ENCODE measurements around the gene RANGAP1.

DNA sequence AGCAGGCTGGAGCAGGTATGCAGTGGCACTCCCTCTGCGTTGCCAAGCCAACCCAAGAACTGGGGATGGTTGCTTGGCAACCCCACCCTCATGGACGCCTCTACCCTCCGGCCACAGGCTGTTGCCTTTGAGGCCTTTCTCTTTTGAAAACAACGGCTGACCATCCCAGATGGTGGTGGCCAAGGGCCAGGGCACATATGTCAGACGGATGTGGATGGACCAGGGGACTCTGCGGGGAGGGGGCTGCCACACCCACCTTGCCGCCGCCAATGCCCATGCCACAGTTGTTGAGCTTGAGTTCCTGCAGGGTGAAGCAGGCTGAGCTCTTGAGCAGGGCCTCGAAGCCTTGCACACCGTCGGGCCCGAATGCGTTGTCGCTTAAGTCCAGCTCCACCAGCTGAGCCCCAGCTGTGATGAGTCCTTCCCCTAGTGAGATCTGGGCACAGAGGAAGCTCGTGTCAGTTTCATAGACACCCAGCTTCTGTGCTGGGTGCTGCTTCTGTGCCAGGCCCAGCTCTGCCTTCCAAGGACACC, 21.5 kb downstream of the RANGAP1 start:
- TF ChIP-seq POLR2A (IDR thresholded peaks at IDR 0.05) (no peak), EP300 (IDR thresholded peaks at IDR 0.05; ENCODE audit: low read depth) (no peak), POLR2AphosphoS5 (IDR thresholded peaks at IDR 0.05) (no peak)
- TF ChIP-seq, protein P1, sequence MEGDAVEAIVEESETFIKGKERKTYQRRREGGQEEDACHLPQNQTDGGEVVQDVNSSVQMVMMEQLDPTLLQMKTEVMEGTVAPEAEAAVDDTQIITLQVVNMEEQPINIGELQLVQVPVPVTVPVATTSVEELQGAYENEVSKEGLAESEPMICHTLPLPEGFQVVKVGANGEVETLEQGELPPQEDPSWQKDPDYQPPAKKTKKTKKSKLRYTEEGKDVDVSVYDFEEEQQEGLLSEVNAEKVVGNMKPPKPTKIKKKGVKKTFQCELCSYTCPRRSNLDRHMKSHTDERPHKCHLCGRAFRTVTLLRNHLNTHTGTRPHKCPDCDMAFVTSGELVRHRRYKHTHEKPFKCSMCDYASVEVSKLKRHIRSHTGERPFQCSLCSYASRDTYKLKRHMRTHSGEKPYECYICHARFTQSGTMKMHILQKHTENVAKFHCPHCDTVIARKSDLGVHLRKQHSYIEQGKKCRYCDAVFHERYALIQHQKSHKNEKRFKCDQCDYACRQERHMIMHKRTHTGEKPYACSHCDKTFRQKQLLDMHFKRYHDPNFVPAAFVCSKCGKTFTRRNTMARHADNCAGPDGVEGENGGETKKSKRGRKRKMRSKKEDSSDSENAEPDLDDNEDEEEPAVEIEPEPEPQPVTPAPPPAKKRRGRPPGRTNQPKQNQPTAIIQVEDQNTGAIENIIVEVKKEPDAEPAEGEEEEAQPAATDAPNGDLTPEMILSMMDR (IDR thresholded peaks at IDR 0.05): no peak

All from transverse colon (tissue), 4 donors.